ENCODE data around the gene NLRP6. TPM values are rescaled to one million over a fixed set of nuclear protein-coding genes. Genes with fewer than 3 reads are reported as not detected.
"Not testable (repeated sequence)": the region's sequence is repeated elsewhere in the genome, so short reads cannot be mapped to it uniquely, and the experiment has no call there.

NLRP6 gene
- total RNA-seq, 4 donors from 2014 or later, result 0.13 to 2.2 (median 0.42) TPM; not detected in 1

DNA sequence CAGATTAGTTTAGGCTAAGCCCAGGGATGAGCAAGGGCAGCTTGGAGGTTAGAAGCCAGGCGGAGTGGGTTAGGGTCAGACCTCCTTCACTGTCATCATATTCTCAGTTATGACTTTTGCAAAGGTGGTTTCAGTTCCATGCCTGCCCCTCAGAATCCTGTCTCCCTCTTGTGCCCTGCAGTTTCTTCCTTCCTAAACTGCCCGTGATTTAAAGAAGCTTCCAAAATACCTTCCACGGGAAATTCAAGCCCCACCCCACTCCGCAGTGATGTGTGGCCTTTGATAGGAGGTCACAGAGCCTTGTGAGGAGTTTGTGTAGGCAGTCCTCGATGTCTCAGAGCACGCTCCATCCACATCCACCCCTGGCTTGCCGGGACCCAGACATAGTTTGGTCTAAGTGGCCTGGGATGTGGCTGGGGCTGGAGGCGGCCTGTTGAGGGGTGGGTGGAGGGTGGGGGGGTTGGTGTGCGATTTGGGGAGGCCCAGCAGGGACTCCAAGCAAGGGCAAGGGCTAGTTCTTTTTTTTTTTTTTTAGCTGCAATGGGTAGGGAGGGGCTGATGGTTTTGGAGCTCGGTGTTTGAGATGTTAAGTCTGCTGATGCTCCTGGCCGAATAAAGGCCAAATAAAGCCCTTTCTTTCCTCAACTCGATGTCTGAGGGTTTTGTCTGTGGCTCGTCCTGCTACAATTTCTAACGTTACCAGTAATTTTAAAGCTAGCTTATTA, 34.0 kb downstream of the NLRP6 start:
- H3K27me3 ChIP-seq, result peaks cover 0 to 19% (median 8%) of the 10 kb centered on the region in 4 donors
- WGBS, result 54% methylated on average over 14 of the region's 14 CpGs
- H3K36me3 ChIP-seq, result no peaks in the 10 kb centered on the region
- H3K27ac ChIP-seq (replicated peaks in 1 of 4), result peak overlapping the region; percentile 76 to 86 (median 78)
- H3K9me3 ChIP-seq, result peaks cover 0 to 3% (median 0%) of the 10 kb centered on the region in 4 donors
- intact Hi-C loops (cut with DNase I), result no loop called here
- no peak for TF ChIP-seq POLR2A (IDR thresholded peaks at IDR 0.05; ENCODE audit: low read depth)
- TF ChIP-seq, protein P1, sequence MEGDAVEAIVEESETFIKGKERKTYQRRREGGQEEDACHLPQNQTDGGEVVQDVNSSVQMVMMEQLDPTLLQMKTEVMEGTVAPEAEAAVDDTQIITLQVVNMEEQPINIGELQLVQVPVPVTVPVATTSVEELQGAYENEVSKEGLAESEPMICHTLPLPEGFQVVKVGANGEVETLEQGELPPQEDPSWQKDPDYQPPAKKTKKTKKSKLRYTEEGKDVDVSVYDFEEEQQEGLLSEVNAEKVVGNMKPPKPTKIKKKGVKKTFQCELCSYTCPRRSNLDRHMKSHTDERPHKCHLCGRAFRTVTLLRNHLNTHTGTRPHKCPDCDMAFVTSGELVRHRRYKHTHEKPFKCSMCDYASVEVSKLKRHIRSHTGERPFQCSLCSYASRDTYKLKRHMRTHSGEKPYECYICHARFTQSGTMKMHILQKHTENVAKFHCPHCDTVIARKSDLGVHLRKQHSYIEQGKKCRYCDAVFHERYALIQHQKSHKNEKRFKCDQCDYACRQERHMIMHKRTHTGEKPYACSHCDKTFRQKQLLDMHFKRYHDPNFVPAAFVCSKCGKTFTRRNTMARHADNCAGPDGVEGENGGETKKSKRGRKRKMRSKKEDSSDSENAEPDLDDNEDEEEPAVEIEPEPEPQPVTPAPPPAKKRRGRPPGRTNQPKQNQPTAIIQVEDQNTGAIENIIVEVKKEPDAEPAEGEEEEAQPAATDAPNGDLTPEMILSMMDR (IDR thresholded peaks at IDR 0.05), result no peak
- TF ChIP-seq POLR2AphosphoS5 (IDR thresholded peaks at IDR 0.05), result peak; percentile 9 to 41
- TF ChIP-seq EP300 (IDR thresholded peaks at IDR 0.05), result no peak
- peaks cover 13 to 60% (median 54%) of the 10 kb centered on the region in 4 donors for H3K4me1 ChIP-seq
- no peak for DNase-seq (ENCODE audit: extremely low spot score)
- H3K4me3 ChIP-seq, result peak overlapping the region; percentile 40 to 58 (median 47)

DNA sequence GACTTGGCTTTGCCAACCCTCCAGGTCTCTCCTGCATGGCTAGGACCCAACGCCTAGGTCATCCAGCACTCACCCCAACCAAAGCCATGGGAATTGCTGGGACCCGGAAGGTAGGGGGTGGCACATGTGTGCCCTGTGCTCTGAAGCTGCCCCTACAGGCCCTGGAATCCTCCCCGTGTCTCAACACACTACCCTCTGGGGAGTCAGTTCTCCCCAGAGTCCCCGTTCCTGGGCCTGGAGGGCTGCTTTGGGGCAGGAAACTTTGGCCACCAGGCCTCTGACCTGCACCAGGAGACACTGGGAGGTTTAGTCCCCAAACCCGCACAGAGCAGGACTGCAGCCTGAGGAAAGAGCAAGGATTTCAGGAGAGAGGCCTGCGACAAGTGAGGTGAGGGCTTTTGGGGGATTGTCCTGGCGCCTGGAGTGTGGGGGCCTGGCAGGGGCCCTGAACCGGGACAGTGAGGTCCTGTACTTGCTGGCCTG, 35.1 kb downstream of the NLRP6 start:
- peaks cover 8 to 61% (median 53%) of the 10 kb centered on the region in 4 donors for H3K4me1 ChIP-seq
- WGBS, result 57% methylated on average over 6 of the region's 8 CpGs
- DNase-seq (ENCODE audit: extremely low spot score), result no peak
- intact Hi-C loops (cut with DNase I), result no loop called here
- peaks cover 0 to 3% (median 0%) of the 10 kb centered on the region in 4 donors for H3K9me3 ChIP-seq
- H3K36me3 ChIP-seq, result no peaks in the 10 kb centered on the region
- H3K4me3 ChIP-seq, result peak overlapping the region; percentile 52 to 71 (median 56)
- peak overlapping the region; percentile 76 to 86 (median 78) for H3K27ac ChIP-seq (replicated peaks in 1 of 4)
- peaks cover 0 to 19% (median 8%) of the 10 kb centered on the region in 4 donors for H3K27me3 ChIP-seq
- TF ChIP-seq, protein P1 (IDR thresholded peaks at IDR 0.05), result no peak
- no peak for TF ChIP-seq EP300 (IDR thresholded peaks at IDR 0.05)
- no peak for TF ChIP-seq POLR2AphosphoS5 (IDR thresholded peaks at IDR 0.05)
- no peak for TF ChIP-seq POLR2A (IDR thresholded peaks at IDR 0.05; ENCODE audit: low read depth)

DNA sequence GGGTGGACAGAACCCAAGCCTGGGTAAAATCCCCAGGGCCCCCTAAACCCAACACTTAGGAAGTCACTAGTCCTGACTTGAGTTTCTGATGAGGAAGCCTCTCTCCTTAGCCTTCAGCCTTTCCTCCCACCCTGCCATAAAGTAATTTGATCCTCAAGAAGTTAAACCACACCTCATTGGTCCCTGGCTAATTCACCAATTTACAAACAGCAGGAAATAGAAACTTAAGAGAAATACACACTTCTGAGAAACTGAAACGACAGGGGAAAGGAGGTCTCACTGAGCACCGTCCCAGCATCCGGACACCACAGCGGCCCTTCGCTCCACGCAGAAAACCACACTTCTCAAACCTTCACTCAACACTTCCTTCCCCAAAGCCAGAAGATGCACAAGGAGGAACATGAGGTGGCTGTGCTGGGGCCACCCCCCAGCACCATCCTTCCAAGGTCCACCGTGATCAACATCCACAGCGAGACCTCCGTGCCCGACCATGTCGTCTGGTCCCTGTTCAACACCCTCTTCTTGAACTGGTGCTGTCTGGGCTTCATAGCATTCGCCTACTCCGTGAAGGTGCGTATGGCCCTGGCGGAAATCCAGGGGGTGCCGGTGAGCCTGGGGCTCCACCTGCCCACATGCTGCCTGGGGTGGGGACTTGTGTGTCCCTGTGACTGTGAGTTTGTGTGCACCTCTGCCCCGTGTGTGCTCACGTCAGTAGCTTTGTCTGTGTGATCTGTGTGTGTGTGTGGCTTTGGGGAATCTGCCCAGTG, 35.8 kb downstream of the NLRP6 start, which contains the start of gene IFITM1:
Gene IFITM1, plus strand, starts transcription at position 254 of the 767 bp plus-strand sequence. Its CDS starts 131 bp downstream, at position 385.
- Histone ChIP-seq H3K4me3 (peak within 1 kb of the TSS; percentile 52 to 71 (median 56)), H3K27ac (replicated peaks in 1 of 4) (peak within 1 kb of the TSS; percentile 76 to 86 (median 78)), H3K27me3 (peaks cover 0 to 19% (median 8%) of the 10 kb centered on the region in 4 donors), H3K36me3 (no peaks in the 10 kb centered on the region), H3K4me1 (peaks cover 8 to 59% (median 53%) of the 10 kb centered on the region in 4 donors), H3K9me3 (peaks cover 0 to 3% (median 0%) of the 10 kb centered on the region in 4 donors)
- TF ChIP-seq EP300 (IDR thresholded peaks at IDR 0.05) (no peak), POLR2A (IDR thresholded peaks at IDR 0.05; ENCODE audit: low read depth) (peak; percentile 43), POLR2AphosphoS5 (IDR thresholded peaks at IDR 0.05) (peak; percentile 73 to 88)
- TF ChIP-seq, protein P1 (IDR thresholded peaks at IDR 0.05), result no peak
- 51% methylated on average over 17 of the region's 18 CpGs for WGBS
- intact Hi-C loops (cut with DNase I), result no loop called here
- DNase-seq (ENCODE audit: extremely low spot score), result no peak

DNA sequence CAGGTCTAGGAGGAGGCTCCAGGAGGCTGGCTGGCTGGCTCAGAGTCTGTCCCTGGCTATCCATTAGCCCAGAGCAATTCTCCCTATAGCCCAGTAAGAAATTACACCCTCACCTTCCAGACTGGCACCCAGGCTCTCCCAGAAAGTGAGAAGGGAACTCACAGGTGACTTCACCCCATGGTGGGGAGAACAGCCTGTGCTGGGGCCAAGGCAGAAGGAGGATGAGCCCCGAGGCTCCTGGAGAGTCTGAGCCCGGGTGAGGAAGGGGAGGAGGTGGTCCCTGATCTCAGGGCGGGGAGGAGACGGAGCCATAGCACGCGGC, 36.3 kb downstream of the NLRP6 start:
- H3K9me3 ChIP-seq; DNase-seq (ENCODE audit: extremely low spot score); intact Hi-C loops (cut with DNase I); H3K36me3 ChIP-seq: not testable (repeated sequence)
- Histone ChIP-seq H3K4me1 (peaks cover 8 to 54% (median 48%) of the 10 kb centered on the region in 4 donors), H3K27me3 (peaks cover 0 to 19% (median 8%) of the 10 kb centered on the region in 4 donors), H3K4me3 (peak overlapping the region; percentile 52 to 71 (median 56)), H3K27ac (replicated peaks in 1 of 4) (peak overlapping the region; percentile 76 to 86 (median 78))
- 60% methylated on average over 1 of the region's 6 CpGs for WGBS

DNA sequence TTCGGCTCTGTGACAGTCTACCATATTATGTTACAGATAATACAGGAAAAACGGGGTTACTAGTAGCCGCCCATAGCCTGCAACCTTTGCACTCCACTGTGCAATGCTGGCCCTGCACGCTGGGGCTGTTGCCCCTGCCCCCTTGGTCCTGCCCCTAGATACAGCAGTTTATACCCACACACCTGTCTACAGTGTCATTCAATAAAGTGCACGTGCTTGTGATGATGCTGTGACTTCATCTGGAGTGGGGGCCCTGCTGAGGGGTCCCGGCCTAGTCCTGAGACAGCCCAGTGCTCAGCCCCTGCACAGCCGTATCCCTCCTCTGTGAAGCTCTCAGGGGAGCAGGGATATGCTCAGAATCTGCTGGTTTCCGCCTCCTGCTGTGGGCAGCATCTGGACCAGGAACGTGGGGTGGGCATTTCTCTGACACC, 36.9 kb downstream of the NLRP6 start:
- Histone ChIP-seq H3K4me3 (peak overlapping the region; percentile 52 to 71 (median 56)), H3K9me3 (peaks cover 0 to 3% (median 0%) of the 10 kb centered on the region in 4 donors), H3K4me1 (peaks cover 8 to 48% (median 42%) of the 10 kb centered on the region in 4 donors), H3K27ac (replicated peaks in 1 of 4) (peak overlapping the region; percentile 76 to 86 (median 78)), H3K27me3 (peaks cover 0 to 19% (median 8%) of the 10 kb centered on the region in 4 donors), H3K36me3 (no peaks in the 10 kb centered on the region)
- intact Hi-C loops (cut with DNase I), result no loop called here
- DNase-seq (ENCODE audit: extremely low spot score), result no peak
- WGBS, result 82% methylated on average over 6 of the region's 9 CpGs
- TF ChIP-seq EP300 (IDR thresholded peaks at IDR 0.05) (no peak), POLR2A (IDR thresholded peaks at IDR 0.05; ENCODE audit: low read depth) (no peak), POLR2AphosphoS5 (IDR thresholded peaks at IDR 0.05) (no peak)
- TF ChIP-seq, protein P1 (IDR thresholded peaks at IDR 0.05), result no peak

All from esophagus muscularis mucosa (tissue), 4 donors.